ENCODE results near the gene EZR. TPM values are rescaled to one million over a fixed set of nuclear protein-coding genes. Genes with fewer than 3 reads are reported as not detected.

EZR gene
- total RNA-seq, 1 donor from 2014 or later = 21.4 TPM

GRCh38 chr6:158769771-158770432, 49.3 kb downstream of the EZR start:
- H3K4me3 ChIP-seq (ENCODE audit: low read length in 3 of 3) = no peak overlapping the region
- no peaks in the 10 kb centered on the region for H3K27me3 ChIP-seq (ENCODE audit: control insufficient read depth in 3 of 3, insufficient read depth in 3 of 3, low read length in 3 of 3)
- no peak overlapping the region for H3K9ac ChIP-seq (ENCODE audit: low read depth in 1 of 3, low read length in 3 of 3)
- H3K36me3 ChIP-seq (ENCODE audit: control insufficient read depth in 3 of 3, insufficient read depth in 3 of 3, low read length in 3 of 3) = peaks cover 52 to 65% (median 52%) of the 10 kb centered on the region in 3 donors
- no peaks in the 10 kb centered on the region for H3K4me1 ChIP-seq (ENCODE audit: control insufficient read depth in 3 of 3, insufficient read depth in 3 of 3, low read length in 3 of 3)
- H3K9me3 ChIP-seq (ENCODE audit: control insufficient read depth in 3 of 3, low read length in 3 of 3) = no peaks in the 10 kb centered on the region
- H3K27ac ChIP-seq (ENCODE audit: low read depth, low read length) = no peak overlapping the region

- no peak overlapping the region for H3K4me3 ChIP-seq (ENCODE audit: low read length in 3 of 3)
- H3K4me1 ChIP-seq (ENCODE audit: control insufficient read depth in 3 of 3, insufficient read depth in 3 of 3, low read length in 3 of 3) = no peaks in the 10 kb centered on the region
- H3K9ac ChIP-seq (ENCODE audit: low read depth in 1 of 3, low read length in 3 of 3) = no peak overlapping the region
- no peak overlapping the region for H3K27ac ChIP-seq (ENCODE audit: low read depth, low read length)
- no peaks in the 10 kb centered on the region for H3K9me3 ChIP-seq (ENCODE audit: control insufficient read depth in 3 of 3, low read length in 3 of 3)
- peaks cover 57 to 70% (median 58%) of the 10 kb centered on the region in 3 donors for H3K36me3 ChIP-seq (ENCODE audit: control insufficient read depth in 3 of 3, insufficient read depth in 3 of 3, low read length in 3 of 3)
- no peaks in the 10 kb centered on the region for H3K27me3 ChIP-seq (ENCODE audit: control insufficient read depth in 3 of 3, insufficient read depth in 3 of 3, low read length in 3 of 3)
Observed at GRCh38 chr6:158769234-158769770, 49.9 kb downstream of the EZR start.

- Histone ChIP-seq H3K9ac (ENCODE audit: low read depth in 1 of 3, low read length in 3 of 3) (no peak overlapping the region), H3K36me3 (ENCODE audit: control insufficient read depth in 3 of 3, insufficient read depth in 3 of 3, low read length in 3 of 3) (peaks cover 60 to 72% (median 65%) of the 10 kb centered on the region in 3 donors), H3K4me3 (ENCODE audit: low read length in 3 of 3) (no peak overlapping the region), H3K4me1 (ENCODE audit: control insufficient read depth in 3 of 3, insufficient read depth in 3 of 3, low read length in 3 of 3) (peaks cover 0 to 3% (median 0%) of the 10 kb centered on the region in 3 donors), H3K27ac (ENCODE audit: low read depth, low read length) (no peak overlapping the region), H3K9me3 (ENCODE audit: control insufficient read depth in 3 of 3, low read length in 3 of 3) (no peaks in the 10 kb centered on the region), H3K27me3 (ENCODE audit: control insufficient read depth in 3 of 3, insufficient read depth in 3 of 3, low read length in 3 of 3) (no peaks in the 10 kb centered on the region)
Observed at GRCh38 chr6:158768436-158768835, 50.7 kb downstream of the EZR start.

GRCh38 chr6:158767709-158768108, 51.5 kb downstream of the EZR start:
- peaks cover 0 to 3% (median 0%) of the 10 kb centered on the region in 3 donors for H3K4me1 ChIP-seq (ENCODE audit: control insufficient read depth in 3 of 3, insufficient read depth in 3 of 3, low read length in 3 of 3)
- no peak overlapping the region for H3K27ac ChIP-seq (ENCODE audit: low read depth, low read length)
- H3K9me3 ChIP-seq (ENCODE audit: control insufficient read depth in 3 of 3, low read length in 3 of 3) = no peaks in the 10 kb centered on the region
- H3K36me3 ChIP-seq (ENCODE audit: control insufficient read depth in 3 of 3, insufficient read depth in 3 of 3, low read length in 3 of 3) = peaks cover 65 to 75% (median 72%) of the 10 kb centered on the region in 3 donors
- no peak overlapping the region for H3K9ac ChIP-seq (ENCODE audit: low read depth in 1 of 3, low read length in 3 of 3)
- no peaks in the 10 kb centered on the region for H3K27me3 ChIP-seq (ENCODE audit: control insufficient read depth in 3 of 3, insufficient read depth in 3 of 3, low read length in 3 of 3)
- no peak overlapping the region for H3K4me3 ChIP-seq (ENCODE audit: low read length in 3 of 3)

- no peak overlapping the region for H3K27ac ChIP-seq (ENCODE audit: low read depth, low read length)
- H3K36me3 ChIP-seq (ENCODE audit: control insufficient read depth in 3 of 3, insufficient read depth in 3 of 3, low read length in 3 of 3) = peaks cover 63 to 76% (median 73%) of the 10 kb centered on the region in 3 donors
- H3K9ac ChIP-seq (ENCODE audit: low read depth in 1 of 3, low read length in 3 of 3) = no peak overlapping the region
- no peaks in the 10 kb centered on the region for H3K27me3 ChIP-seq (ENCODE audit: control insufficient read depth in 3 of 3, insufficient read depth in 3 of 3, low read length in 3 of 3)
- no peak overlapping the region for H3K4me3 ChIP-seq (ENCODE audit: low read length in 3 of 3)
- peaks cover 0 to 3% (median 0%) of the 10 kb centered on the region in 3 donors for H3K4me1 ChIP-seq (ENCODE audit: control insufficient read depth in 3 of 3, insufficient read depth in 3 of 3, low read length in 3 of 3)
- no peaks in the 10 kb centered on the region for H3K9me3 ChIP-seq (ENCODE audit: control insufficient read depth in 3 of 3, low read length in 3 of 3)
Observed at GRCh38 chr6:158766621-158767455, 52.3 kb downstream of the EZR start.

- Histone ChIP-seq H3K9me3 (ENCODE audit: control insufficient read depth in 3 of 3, low read length in 3 of 3) (no peaks in the 10 kb centered on the region), H3K9ac (ENCODE audit: low read depth in 1 of 3, low read length in 3 of 3) (no peak overlapping the region), H3K4me1 (ENCODE audit: control insufficient read depth in 3 of 3, insufficient read depth in 3 of 3, low read length in 3 of 3) (peaks cover 0 to 3% (median 0%) of the 10 kb centered on the region in 3 donors), H3K27me3 (ENCODE audit: control insufficient read depth in 3 of 3, insufficient read depth in 3 of 3, low read length in 3 of 3) (no peaks in the 10 kb centered on the region), H3K27ac (ENCODE audit: low read depth, low read length) (no peak overlapping the region), H3K4me3 (ENCODE audit: low read length in 3 of 3) (no peak overlapping the region), H3K36me3 (ENCODE audit: control insufficient read depth in 3 of 3, insufficient read depth in 3 of 3, low read length in 3 of 3) (peaks cover 55 to 75% (median 70%) of the 10 kb centered on the region in 3 donors)
Observed at GRCh38 chr6:158765499-158766068, 53.6 kb downstream of the EZR start.

GRCh38 chr6:158764926-158765325, 54.2 kb downstream of the EZR start:
- no peak overlapping the region for H3K4me3 ChIP-seq (ENCODE audit: low read length in 3 of 3)
- peaks cover 51 to 68% (median 64%) of the 10 kb centered on the region in 3 donors for H3K36me3 ChIP-seq (ENCODE audit: control insufficient read depth in 3 of 3, insufficient read depth in 3 of 3, low read length in 3 of 3)
- H3K9ac ChIP-seq (ENCODE audit: low read depth in 1 of 3, low read length in 3 of 3) = no peak overlapping the region
- no peaks in the 10 kb centered on the region for H3K27me3 ChIP-seq (ENCODE audit: control insufficient read depth in 3 of 3, insufficient read depth in 3 of 3, low read length in 3 of 3)
- no peak overlapping the region for H3K27ac ChIP-seq (ENCODE audit: low read depth, low read length)
- no peaks in the 10 kb centered on the region for H3K9me3 ChIP-seq (ENCODE audit: control insufficient read depth in 3 of 3, low read length in 3 of 3)
- H3K4me1 ChIP-seq (ENCODE audit: control insufficient read depth in 3 of 3, insufficient read depth in 3 of 3, low read length in 3 of 3) = peaks cover 0 to 3% (median 0%) of the 10 kb centered on the region in 3 donors

GRCh38 chr6:158764183-158764849, 54.9 kb downstream of the EZR start:
- no peak overlapping the region for H3K9ac ChIP-seq (ENCODE audit: low read depth in 1 of 3, low read length in 3 of 3)
- H3K4me1 ChIP-seq (ENCODE audit: control insufficient read depth in 3 of 3, insufficient read depth in 3 of 3, low read length in 3 of 3) = peaks cover 0 to 3% (median 0%) of the 10 kb centered on the region in 3 donors
- H3K9me3 ChIP-seq (ENCODE audit: control insufficient read depth in 3 of 3, low read length in 3 of 3) = no peaks in the 10 kb centered on the region
- H3K36me3 ChIP-seq (ENCODE audit: control insufficient read depth in 3 of 3, insufficient read depth in 3 of 3, low read length in 3 of 3) = peaks cover 46 to 62% (median 58%) of the 10 kb centered on the region in 3 donors
- H3K4me3 ChIP-seq (ENCODE audit: low read length in 3 of 3) = no peak overlapping the region
- H3K27me3 ChIP-seq (ENCODE audit: control insufficient read depth in 3 of 3, insufficient read depth in 3 of 3, low read length in 3 of 3) = no peaks in the 10 kb centered on the region
- no peak overlapping the region for H3K27ac ChIP-seq (ENCODE audit: low read depth, low read length)

GRCh38 chr6:158763434-158764182, 55.6 kb downstream of the EZR start:
- no peak overlapping the region for H3K4me3 ChIP-seq (ENCODE audit: low read length in 3 of 3)
- H3K4me1 ChIP-seq (ENCODE audit: control insufficient read depth in 3 of 3, insufficient read depth in 3 of 3, low read length in 3 of 3) = peaks cover 0 to 3% (median 0%) of the 10 kb centered on the region in 3 donors
- peaks cover 40 to 59% (median 52%) of the 10 kb centered on the region in 3 donors for H3K36me3 ChIP-seq (ENCODE audit: control insufficient read depth in 3 of 3, insufficient read depth in 3 of 3, low read length in 3 of 3)
- H3K9me3 ChIP-seq (ENCODE audit: control insufficient read depth in 3 of 3, low read length in 3 of 3) = no peaks in the 10 kb centered on the region
- H3K9ac ChIP-seq (ENCODE audit: low read depth in 1 of 3, low read length in 3 of 3) = no peak overlapping the region
- no peak overlapping the region for H3K27ac ChIP-seq (ENCODE audit: low read depth, low read length)
- no peaks in the 10 kb centered on the region for H3K27me3 ChIP-seq (ENCODE audit: control insufficient read depth in 3 of 3, insufficient read depth in 3 of 3, low read length in 3 of 3)

Measured in skeletal muscle tissue (tissue), 4 donors.